PFSK-1 (cell line): ENCODE results near the gene ACKR2.

Experiments used
- FOXP2 ChIP-seq: optimal IDR thresholded peaks from 2 replicates; pipeline ENCODE3; 2011; ENCODE audit warnings: borderline replicate concordance, control low read depth, inconsistent platforms; ENCODE audit not compliant: insufficient read depth; ENCODE audit errors: extremely low read length, extremely low read depth
- POLR2AphosphoS5 ChIP-seq: IDR thresholded peaks from 2 replicates; pipeline ENCODE4 v1.6.1; 2012; ENCODE audit warnings: low read depth, mild to moderate bottlenecking, control low read depth, low read length, moderate library complexity
- SIN3A ChIP-seq: IDR thresholded peaks from 2 replicates; pipeline ENCODE4 v1.6.1; 2012; ENCODE audit warnings: mild to moderate bottlenecking, low read length, moderate library complexity, borderline replicate concordance; ENCODE audit not compliant: insufficient read depth
- TAF1 ChIP-seq: IDR thresholded peaks from 2 replicates; pipeline ENCODE4 v1.6.1; 2012; ENCODE audit warnings: low read length, control low read depth, borderline replicate concordance; ENCODE audit not compliant: insufficient read depth
- TF ChIP-seq, protein P1 (sequence below), 2 experiments: IDR thresholded peaks; 2 replicates each; pipeline versions ENCODE4 v1.6.1 to v1.8.0; 2011 to 2012; ENCODE audit warnings: low read depth in 2 of 2, low read length in 2 of 2, control low read depth in 1 of 2, inconsistent platforms in 1 of 2, mild to moderate bottlenecking in 1 of 2, moderate library complexity in 1 of 2; ENCODE audit not compliant: insufficient read depth in 1 of 2

Gene ACKR2

DNA sequence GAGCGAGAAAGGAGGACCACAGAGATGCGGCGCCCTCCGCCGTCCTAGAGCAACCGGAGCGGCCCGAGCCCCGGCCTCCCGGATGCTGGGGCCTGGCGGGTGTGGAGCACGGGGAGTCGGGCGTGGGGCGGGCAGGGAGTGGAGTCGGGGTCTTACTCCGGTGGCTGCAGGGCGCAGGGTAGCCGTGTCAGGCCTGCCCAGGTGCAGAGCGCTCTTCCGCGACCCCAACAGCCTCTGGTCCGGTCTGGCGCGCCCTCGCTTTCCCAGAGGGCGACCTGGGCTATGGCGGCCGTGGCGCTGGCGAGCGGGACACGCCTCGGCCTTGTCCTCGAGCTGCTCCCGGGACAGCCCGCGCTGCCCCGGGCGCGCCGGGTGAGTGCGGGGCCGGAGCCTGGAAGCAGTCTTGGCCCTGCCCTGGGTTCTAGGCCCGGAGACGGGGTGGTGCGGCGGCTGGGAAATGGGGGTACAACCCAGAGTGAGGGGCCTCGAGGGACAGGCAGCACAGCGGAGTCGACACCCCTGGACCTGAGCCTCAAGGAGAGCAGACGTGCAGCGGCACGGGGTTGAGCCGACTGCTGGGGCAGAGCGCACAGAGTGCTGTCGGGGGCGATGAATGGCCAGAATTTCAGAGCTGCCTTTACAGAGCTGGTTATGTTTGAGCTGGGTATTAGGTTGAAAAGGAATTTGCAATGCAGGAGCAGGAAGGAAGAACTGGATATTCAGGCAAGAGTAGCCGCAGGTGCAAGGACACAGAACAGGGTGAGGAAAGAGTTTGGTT lies 97.0 kb downstream of the ACKR2 start, which contains the start of gene ZNF662:
TSS of gene ZNF662 (plus strand) at position 73 of the 778 bp plus-strand sequence. CDS start 1,973 bp downstream, outside the sequence.
- TF ChIP-seq TAF1, result no peak
- TF ChIP-seq, protein P1, sequence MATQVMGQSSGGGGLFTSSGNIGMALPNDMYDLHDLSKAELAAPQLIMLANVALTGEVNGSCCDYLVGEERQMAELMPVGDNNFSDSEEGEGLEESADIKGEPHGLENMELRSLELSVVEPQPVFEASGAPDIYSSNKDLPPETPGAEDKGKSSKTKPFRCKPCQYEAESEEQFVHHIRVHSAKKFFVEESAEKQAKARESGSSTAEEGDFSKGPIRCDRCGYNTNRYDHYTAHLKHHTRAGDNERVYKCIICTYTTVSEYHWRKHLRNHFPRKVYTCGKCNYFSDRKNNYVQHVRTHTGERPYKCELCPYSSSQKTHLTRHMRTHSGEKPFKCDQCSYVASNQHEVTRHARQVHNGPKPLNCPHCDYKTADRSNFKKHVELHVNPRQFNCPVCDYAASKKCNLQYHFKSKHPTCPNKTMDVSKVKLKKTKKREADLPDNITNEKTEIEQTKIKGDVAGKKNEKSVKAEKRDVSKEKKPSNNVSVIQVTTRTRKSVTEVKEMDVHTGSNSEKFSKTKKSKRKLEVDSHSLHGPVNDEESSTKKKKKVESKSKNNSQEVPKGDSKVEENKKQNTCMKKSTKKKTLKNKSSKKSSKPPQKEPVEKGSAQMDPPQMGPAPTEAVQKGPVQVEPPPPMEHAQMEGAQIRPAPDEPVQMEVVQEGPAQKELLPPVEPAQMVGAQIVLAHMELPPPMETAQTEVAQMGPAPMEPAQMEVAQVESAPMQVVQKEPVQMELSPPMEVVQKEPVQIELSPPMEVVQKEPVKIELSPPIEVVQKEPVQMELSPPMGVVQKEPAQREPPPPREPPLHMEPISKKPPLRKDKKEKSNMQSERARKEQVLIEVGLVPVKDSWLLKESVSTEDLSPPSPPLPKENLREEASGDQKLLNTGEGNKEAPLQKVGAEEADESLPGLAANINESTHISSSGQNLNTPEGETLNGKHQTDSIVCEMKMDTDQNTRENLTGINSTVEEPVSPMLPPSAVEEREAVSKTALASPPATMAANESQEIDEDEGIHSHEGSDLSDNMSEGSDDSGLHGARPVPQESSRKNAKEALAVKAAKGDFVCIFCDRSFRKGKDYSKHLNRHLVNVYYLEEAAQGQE (IDR thresholded peaks at IDR 0.05; ENCODE audit: insufficient read depth in 1 of 2, low read depth in 2 of 2, low read length in 2 of 2), result no peak
- no peak for TF ChIP-seq SIN3A
- TF ChIP-seq POLR2AphosphoS5, result no peak
- TF ChIP-seq FOXP2, result no peak

DNA sequence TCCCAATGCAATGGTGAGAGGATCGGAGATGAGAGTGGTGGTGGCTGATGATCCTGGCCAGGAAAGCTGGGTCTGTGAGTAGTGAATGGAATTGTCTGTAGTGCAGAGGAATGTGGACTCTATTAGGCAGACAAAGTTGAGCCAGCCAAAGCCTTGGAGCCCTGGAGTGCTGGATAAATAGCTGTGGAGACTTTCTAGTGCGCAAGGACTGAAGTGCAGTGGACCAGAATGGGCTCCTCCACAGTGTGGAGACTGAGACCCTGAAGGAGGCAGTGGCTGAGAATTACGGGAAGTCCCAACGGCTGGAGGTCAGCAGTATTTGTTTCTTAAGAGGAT lies 97.6 kb downstream of the ACKR2 start:
- TF ChIP-seq POLR2AphosphoS5 (no peak), TAF1 (no peak), FOXP2 (no peak), SIN3A (no peak)
- TF ChIP-seq, protein P1 (IDR thresholded peaks at IDR 0.05; ENCODE audit: insufficient read depth in 1 of 2, low read depth in 2 of 2, low read length in 2 of 2), result no peak

DNA sequence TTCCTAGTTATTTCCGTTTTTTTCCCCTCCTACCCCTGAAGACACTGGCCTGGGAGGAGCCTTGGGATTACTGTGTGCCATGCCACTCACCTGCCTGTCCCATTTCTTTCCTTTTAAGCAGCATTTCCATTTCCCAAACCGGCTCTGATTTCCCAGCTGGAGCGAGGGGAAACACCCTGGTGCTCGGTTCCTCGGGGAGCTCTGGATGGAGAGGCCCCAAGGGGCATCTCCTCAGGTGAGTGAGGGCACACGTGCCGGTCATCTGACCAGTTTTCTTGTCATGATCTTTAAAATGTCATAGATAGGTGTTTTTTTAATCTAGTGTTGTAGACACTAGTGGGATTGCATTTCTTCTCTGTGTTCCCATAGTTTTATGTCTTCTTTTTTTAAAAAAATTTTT lies 99.4 kb downstream of the ACKR2 start:
- TF ChIP-seq, protein P1 (IDR thresholded peaks at IDR 0.05; ENCODE audit: insufficient read depth in 1 of 2, low read depth in 2 of 2, low read length in 2 of 2), result no peak
- TF ChIP-seq SIN3A (no peak), FOXP2 (no peak), POLR2AphosphoS5 (no peak), TAF1 (no peak)

GRCh38 chr3:42911551-42911950 lies 102.3 kb downstream of the ACKR2 start:
- TF ChIP-seq TAF1, result no peak
- no peak for TF ChIP-seq SIN3A
- TF ChIP-seq, protein P1 (IDR thresholded peaks at IDR 0.05; ENCODE audit: insufficient read depth in 1 of 2, low read depth in 2 of 2, low read length in 2 of 2), result no peak
- no peak for TF ChIP-seq FOXP2
- no peak for TF ChIP-seq POLR2AphosphoS5
